Neural progenitor cell (in vitro differentiated cells): Measurements from ENCODE around the gene CDCA3. TPM values are rescaled to one million over a fixed set of nuclear protein-coding genes. Genes with fewer than 3 reads are reported as not detected.
A peak's percentile ranks its signal among the peaks of the same experiment; 100 is the strongest.

ENCODE experiments used
- DNase-seq: peaks from one replicate; pipeline ENCODE4 v3.0.0-alpha.2; 2016; ENCODE audit warnings: low spot score
- H2AFZ ChIP-seq: fragments of 200-600 bp; sonication (generic); replicated peaks from 2 replicates; pipeline ENCODE4 v1.6.1; 2016; ENCODE audit warnings: antibody characterized with exemption
- H3F3A ChIP-seq: fragments of 200-600 bp; sonication (generic); 2 replicates; pipeline ENCODE4 v1.6.1; 2016; ENCODE audit warnings: antibody characterized with exemption, low read depth
- H3K27ac ChIP-seq: fragments of 200-600 bp; sonication (generic); 2 replicates; pipeline ENCODE4 v1.5.1; 2016; ENCODE audit warnings: mild to moderate bottlenecking
- H3K27me3 ChIP-seq: fragments of 200-600 bp; sonication (generic); 2 replicates; pipeline ENCODE4 v1.6.1; 2016; ENCODE audit warnings: mild to moderate bottlenecking, moderate library complexity
- H3K36me3 ChIP-seq: fragments of 200-600 bp; sonication (generic); 2 replicates; pipeline ENCODE4 v1.5.1; 2016
- H3K4me1 ChIP-seq: fragments of 200-600 bp; sonication (generic); 2 replicates; pipeline ENCODE4 v1.6.1; 2016; ENCODE audit warnings: mixed run types
- H3K4me2 ChIP-seq: fragments of 200-600 bp; sonication (generic); 2 replicates; pipeline ENCODE4 v1.6.1; 2016
- H3K4me3 ChIP-seq: fragments of 200-600 bp; sonication (generic); 2 replicates; pipeline ENCODE4 v1.5.1; 2016
- H3K79me2 ChIP-seq: fragments of 200-600 bp; sonication (generic); 2 replicates; pipeline ENCODE4 v1.6.1; 2016; ENCODE audit warnings: low read depth
- H3K9ac ChIP-seq: fragments of 200-600 bp; sonication (generic); 2 replicates; pipeline ENCODE4 v1.6.1; 2016
- H3K9me3 ChIP-seq: fragments of 200-600 bp; sonication (generic); 2 replicates; pipeline ENCODE4 v1.5.1; 2016; ENCODE audit warnings: low read depth
- H4K20me1 ChIP-seq: fragments of 200-600 bp; sonication (generic); 2 replicates; pipeline ENCODE4 v1.6.1; 2016; ENCODE audit warnings: low read depth
- H3K27ac Mint-ChIP-seq: 3 replicates; pipeline ENCODE4 v1.8.0; 2021; ENCODE audit warnings: mixed read lengths
- H3K27me3 Mint-ChIP-seq: 2 replicates; pipeline ENCODE4 v1.8.0; 2022; ENCODE audit warnings: low read depth, mild to moderate bottlenecking, inconsistent platforms, moderate library complexity, mixed read lengths; ENCODE audit not compliant: insufficient read depth
- H3K36me3 Mint-ChIP-seq: 3 replicates; pipeline ENCODE4 v1.8.0; 2021; ENCODE audit warnings: mixed read lengths
- H3K4me1 Mint-ChIP-seq: 3 replicates; pipeline ENCODE4 v1.8.0; 2021; ENCODE audit warnings: mixed read lengths
- H3K4me3 Mint-ChIP-seq: 3 replicates; pipeline ENCODE4 v1.8.0; 2021; ENCODE audit warnings: mild to moderate bottlenecking, moderate library complexity, mixed read lengths
- H3K9me3 Mint-ChIP-seq: 3 replicates; pipeline ENCODE4 v1.8.0; 2020; ENCODE audit warnings: mixed read lengths
- CTCF ChIP-seq: fragments of 200-600 bp; sonication (generic); IDR thresholded peaks from 2 replicates; pipeline ENCODE4 v1.5.1; 2017; ENCODE audit warnings: antibody characterized with exemption, mild to moderate bottlenecking
- EZH2 ChIP-seq: fragments of 200-600 bp; sonication (generic); IDR thresholded peaks from 2 replicates; pipeline ENCODE4 v1.6.1; 2017; ENCODE audit warnings: antibody characterized with exemption, mild to moderate bottlenecking, moderate library complexity
- EZH2phosphoT487 ChIP-seq: fragments of 200-600 bp; sonication (generic); IDR thresholded peaks from 2 replicates; pipeline ENCODE4 v1.6.1; 2017; ENCODE audit warnings: antibody characterized with exemption
- total RNA-seq: library from RNA; depleted of rRNA; stranded (reverse); fragments of >200 nt; gene quantifications from 2 replicates; pipeline ENCODE4 v1.2.3, GENCODE V29; 2015; ENCODE audit warnings: low replicate concordance

CDCA3 gene
- total RNA-seq, 1 donor from 2014 or later = 62.1 TPM

- H2AFZ ChIP-seq = no peak overlapping the region
- peaks cover 7% of the 10 kb centered on the region for H3K27me3 Mint-ChIP-seq
- H3K79me2 ChIP-seq = no peaks in the 10 kb centered on the region
- H3K36me3 Mint-ChIP-seq = no peaks in the 10 kb centered on the region
- peaks cover 16% of the 10 kb centered on the region for H3K4me1 ChIP-seq
- TF ChIP-seq CTCF (no peak), EZH2phosphoT487 (no peak), EZH2 (no peak)
- peaks cover 31% of the 10 kb centered on the region for H3K4me1 Mint-ChIP-seq
- no peak overlapping the region for H3K27ac ChIP-seq
- H3K27ac Mint-ChIP-seq = no peak overlapping the region
- peaks cover 14% of the 10 kb centered on the region for H3F3A ChIP-seq
- H3K36me3 ChIP-seq = no peaks in the 10 kb centered on the region
- no peak overlapping the region for H3K9ac ChIP-seq
- H3K9me3 Mint-ChIP-seq = no peaks in the 10 kb centered on the region
- H3K9me3 ChIP-seq = no peaks in the 10 kb centered on the region
- no peaks in the 10 kb centered on the region for H4K20me1 ChIP-seq
- no peak overlapping the region for H3K4me2 ChIP-seq
- H3K4me3 ChIP-seq = no peak overlapping the region
- no peak overlapping the region for H3K4me3 Mint-ChIP-seq
- DNase-seq = no peak
- H3K27me3 ChIP-seq = no peaks in the 10 kb centered on the region
Measured at GRCh38 chr12:6813363-6813762, 37.7 kb downstream of the CDCA3 start.

- Histone ChIP-seq H3K9me3 (no peaks in the 10 kb centered on the region), H2AFZ (peak overlapping the region; percentile 20), H3K4me3 (no peak overlapping the region), H4K20me1 (no peaks in the 10 kb centered on the region), H3K4me2 (no peak overlapping the region), H3K27me3 (no peaks in the 10 kb centered on the region), H3K27ac (no peak overlapping the region), H3K9ac (no peak overlapping the region), H3K79me2 (no peaks in the 10 kb centered on the region), H3K36me3 (no peaks in the 10 kb centered on the region), H3K4me1 (peaks cover 11% of the 10 kb centered on the region), H3F3A (peaks cover 6% of the 10 kb centered on the region)
- DNase-seq = no peak
- H3K36me3 Mint-ChIP-seq = no peaks in the 10 kb centered on the region
- no peak for TF ChIP-seq EZH2phosphoT487
- no peak for TF ChIP-seq EZH2
- peak overlapping the region; percentile 51 for H3K27ac Mint-ChIP-seq
- peaks cover 18% of the 10 kb centered on the region for H3K4me1 Mint-ChIP-seq
- H3K27me3 Mint-ChIP-seq = peaks cover 5% of the 10 kb centered on the region
- no peak overlapping the region for H3K4me3 Mint-ChIP-seq
- H3K9me3 Mint-ChIP-seq = no peaks in the 10 kb centered on the region
Measured at GRCh38 chr12:6810758-6811157, 40.3 kb downstream of the CDCA3 start.

GRCh38 chr12:6809056-6809455, 42.0 kb downstream of the CDCA3 start:
- H3F3A ChIP-seq = peaks cover 6% of the 10 kb centered on the region
- no peaks in the 10 kb centered on the region for H4K20me1 ChIP-seq
- no peak overlapping the region for H2AFZ ChIP-seq
- peaks cover 4% of the 10 kb centered on the region for H3K9me3 Mint-ChIP-seq
- no peak overlapping the region for H3K27ac ChIP-seq
- H3K4me3 ChIP-seq = no peak overlapping the region
- peaks cover 9% of the 10 kb centered on the region for H3K27me3 Mint-ChIP-seq
- H3K27ac Mint-ChIP-seq = no peak overlapping the region
- no peaks in the 10 kb centered on the region for H3K36me3 ChIP-seq
- H3K9me3 ChIP-seq = no peaks in the 10 kb centered on the region
- no peaks in the 10 kb centered on the region for H3K27me3 ChIP-seq
- no peaks in the 10 kb centered on the region for H3K79me2 ChIP-seq
- H3K4me3 Mint-ChIP-seq = no peak overlapping the region
- H3K4me1 Mint-ChIP-seq = peaks cover 18% of the 10 kb centered on the region
- no peak overlapping the region for H3K9ac ChIP-seq
- TF ChIP-seq EZH2 = no peak
- TF ChIP-seq EZH2phosphoT487 = no peak
- TF ChIP-seq CTCF = no peak
- H3K36me3 Mint-ChIP-seq = peaks cover 2% of the 10 kb centered on the region
- H3K4me1 ChIP-seq = peaks cover 11% of the 10 kb centered on the region
- no peak for DNase-seq
- no peak overlapping the region for H3K4me2 ChIP-seq

DNA sequence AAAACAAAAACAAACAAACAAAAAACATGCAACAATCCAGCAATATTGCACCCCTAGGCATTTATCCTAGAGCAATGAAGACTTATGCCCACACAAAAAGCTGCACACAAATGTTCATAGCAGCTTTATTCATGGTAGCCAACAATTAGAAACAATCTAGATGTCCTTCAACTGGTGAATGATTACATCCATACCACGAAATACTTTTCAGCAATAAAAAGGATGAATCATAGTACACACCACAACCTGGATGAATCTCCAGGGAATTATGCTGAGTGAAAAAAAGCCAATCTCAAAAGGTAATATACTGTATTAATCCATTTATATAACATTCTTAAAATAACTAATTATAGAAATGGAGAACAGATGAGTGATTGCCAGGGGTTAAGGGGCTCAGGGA, 43.9 kb downstream of the CDCA3 start:
- Histone ChIP-seq H3K4me3 (no peak overlapping the region), H4K20me1 (no peaks in the 10 kb centered on the region), H3K36me3 (no peaks in the 10 kb centered on the region), H3K9me3 (no peaks in the 10 kb centered on the region), H3F3A (peaks cover 6% of the 10 kb centered on the region), H2AFZ (no peak overlapping the region), H3K27me3 (no peaks in the 10 kb centered on the region), H3K79me2 (no peaks in the 10 kb centered on the region), H3K4me1 (peaks cover 11% of the 10 kb centered on the region), H3K27ac (no peak overlapping the region), H3K4me2 (no peak overlapping the region), H3K9ac (no peak overlapping the region)
- TF ChIP-seq EZH2 (no peak), EZH2phosphoT487 (no peak), CTCF (no peak)
- Mint-ChIP-seq H3K4me3 (no peak overlapping the region), H3K27me3 (peaks cover 8% of the 10 kb centered on the region), H3K4me1 (peaks cover 18% of the 10 kb centered on the region), H3K36me3 (peaks cover 2% of the 10 kb centered on the region), H3K9me3 (peaks cover 5% of the 10 kb centered on the region), H3K27ac (no peak overlapping the region)
- DNase-seq = no peak
